Activated T-helper 2 cell treated with anti-CD3 and anti-CD28 coated beads, Interferon-gamma antibody, Interleukin-2, Interleukin-4, amounts not matched to agents 10 μg/mL and 5 μg/mL and 100 μg/mL, durations not matched to agents 14 hours and 24 hours and 36 hours (primary cell): ENCODE data around the gene DENND4A. TPM values are rescaled to one million over a fixed set of nuclear protein-coding genes. Genes with fewer than 3 reads are reported as not detected.
"Not testable (repeated sequence)": the region's sequence is repeated elsewhere in the genome, so short reads cannot be mapped to it uniquely, and the experiment has no call there.

Experiments
- DNase-seq: peaks from one replicate; pipeline ENCODE4 v3.0.0; 2021; ENCODE audit warnings: low spot score
- H3K27ac Mint-ChIP-seq: one replicate; pipeline ENCODE4 v1.8.0; 2021; ENCODE audit warnings: mixed read lengths
- H3K27me3 Mint-ChIP-seq: one replicate; pipeline ENCODE4 v1.8.0; 2021; ENCODE audit warnings: low read depth, mixed read lengths
- H3K36me3 Mint-ChIP-seq: one replicate; pipeline ENCODE4 v1.8.0; 2021; ENCODE audit warnings: low read depth, mixed read lengths
- H3K4me1 Mint-ChIP-seq: one replicate; pipeline ENCODE4 v1.8.0; 2021; ENCODE audit warnings: low read depth, mixed read lengths
- H3K4me3 Mint-ChIP-seq: one replicate; pipeline ENCODE4 v1.8.0; 2021; ENCODE audit warnings: low read depth, mild to moderate bottlenecking, moderate library complexity, mixed read lengths
- H3K9me3 Mint-ChIP-seq: one replicate; pipeline ENCODE4 v1.8.0; 2021; ENCODE audit warnings: mixed read lengths
- intact Hi-C: fragments of 100-400 bp; cut with micrococcal nuclease; formaldehyde crosslinking; loops from one replicate; pipeline ENCODE4 v1.15.1; 2023
- total RNA-seq: library from RNA; stranded (reverse); gene quantifications from 2 replicates; pipeline ENCODE4 v1.2.3, GENCODE V29; 2022

DENND4A gene
- total RNA-seq, 1 donor from 2014 or later, result 62.3 TPM

DNA sequence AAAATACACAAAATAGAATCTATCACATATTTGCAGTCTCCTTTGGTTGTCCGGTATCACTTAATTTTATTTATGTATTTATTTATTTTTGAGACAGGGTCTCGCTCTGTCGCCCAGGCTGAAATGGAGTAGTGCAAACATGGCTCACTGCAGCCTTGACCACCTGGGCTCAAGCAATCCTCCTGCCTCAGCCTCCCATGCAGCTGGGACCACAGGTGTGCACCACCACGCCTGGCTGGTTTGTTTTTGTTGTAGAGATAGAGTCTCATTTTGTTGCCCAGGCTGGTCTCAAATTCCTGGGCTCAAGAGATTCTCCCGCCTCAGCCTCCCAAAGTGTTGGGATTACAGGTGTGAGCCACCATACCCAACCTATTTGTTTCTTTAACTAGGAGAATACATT lies 33.9 kb downstream of the DENND4A start:
- Mint-ChIP-seq H3K4me1 (peaks cover 18% of the 10 kb centered on the region), H3K27me3 (no peaks in the 10 kb centered on the region), H3K4me3 (no peak overlapping the region), H3K27ac (no peak overlapping the region), H3K9me3 (no peaks in the 10 kb centered on the region), H3K36me3 (peaks cover 40% of the 10 kb centered on the region)
- intact Hi-C loops, result no loop called here
- DNase-seq, result no peak

DNA sequence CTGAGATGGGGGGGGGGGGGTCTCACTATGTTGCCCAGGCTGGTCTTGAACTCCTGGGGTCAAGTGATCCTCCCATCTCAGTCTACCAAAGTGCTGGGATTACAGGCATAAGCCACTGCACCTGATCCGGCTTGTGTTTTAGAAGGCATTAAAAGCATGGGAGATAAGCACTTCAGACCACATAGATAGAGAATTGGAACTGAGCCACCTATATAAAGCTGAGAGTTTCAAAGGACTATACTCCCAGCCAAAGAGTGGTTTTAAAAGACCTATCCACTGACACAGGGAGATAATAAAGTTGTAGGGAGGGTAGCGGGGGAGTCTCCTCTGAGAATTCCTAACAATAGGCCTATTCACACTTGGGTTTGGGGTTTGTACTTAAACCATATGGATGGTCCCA lies 34.8 kb downstream of the DENND4A start:
- DNase-seq, result no peak
- peaks cover 13% of the 10 kb centered on the region for H3K4me1 Mint-ChIP-seq
- H3K4me3 Mint-ChIP-seq, result no peak overlapping the region
- no peaks in the 10 kb centered on the region for H3K27me3 Mint-ChIP-seq
- intact Hi-C loops, result no loop called here
- peaks cover 41% of the 10 kb centered on the region for H3K36me3 Mint-ChIP-seq
- no peaks in the 10 kb centered on the region for H3K9me3 Mint-ChIP-seq
- H3K27ac Mint-ChIP-seq, result no peak overlapping the region

DNA sequence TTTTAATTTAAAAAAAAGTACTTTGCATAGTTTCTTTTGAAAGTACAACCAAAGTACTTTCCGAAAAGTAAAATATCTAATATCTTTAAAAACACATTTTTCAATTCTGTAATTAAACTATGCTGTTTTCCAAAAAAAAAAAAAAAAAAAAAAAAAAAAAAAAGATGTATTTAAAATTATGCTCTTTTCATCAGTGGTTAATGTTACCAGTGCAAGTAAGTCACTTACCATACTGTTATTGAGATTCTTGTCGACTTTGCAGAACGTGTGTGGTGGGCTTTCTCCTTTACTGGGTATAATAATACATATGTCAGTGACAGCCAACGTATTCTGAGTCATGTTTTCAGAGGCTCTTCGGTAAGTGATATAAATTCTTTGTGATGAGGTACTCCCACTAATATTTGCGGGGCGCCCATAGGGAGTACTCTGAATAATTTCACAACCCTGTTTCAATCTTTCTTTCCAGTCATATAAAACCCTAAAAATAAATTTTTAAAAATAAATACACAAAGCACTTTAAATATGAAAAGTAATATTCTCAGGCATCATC lies 39.9 kb downstream of the DENND4A start:
- Mint-ChIP-seq H3K9me3 (no peaks in the 10 kb centered on the region), H3K4me3 (no peak overlapping the region), H3K4me1 (peaks cover 14% of the 10 kb centered on the region), H3K27ac (no peak overlapping the region), H3K36me3 (peaks cover 48% of the 10 kb centered on the region), H3K27me3 (no peaks in the 10 kb centered on the region)
- intact Hi-C loops, result no loop called here
- no peak for DNase-seq

DNA sequence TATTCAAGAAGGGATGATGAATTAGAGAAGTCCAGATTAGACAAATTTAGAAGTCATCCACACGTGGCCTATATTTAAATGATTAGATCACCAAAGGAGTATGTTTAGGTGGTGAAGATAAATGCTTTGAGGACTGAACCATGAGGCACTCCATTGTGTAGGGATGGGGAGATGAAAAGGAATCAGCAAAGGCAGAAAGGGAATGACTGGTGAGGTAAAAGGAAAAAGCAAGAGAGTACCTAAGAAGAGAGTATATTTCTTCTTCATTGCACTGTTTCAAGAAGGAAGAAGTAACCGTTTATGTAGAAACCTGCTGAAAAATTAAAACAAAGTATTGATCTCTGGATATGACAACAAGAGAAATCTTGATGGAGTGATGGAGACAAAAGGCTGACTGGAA lies 40.7 kb downstream of the DENND4A start:
- no peaks in the 10 kb centered on the region for H3K9me3 Mint-ChIP-seq
- peaks cover 14% of the 10 kb centered on the region for H3K4me1 Mint-ChIP-seq
- peak overlapping the region; percentile 18 for H3K27ac Mint-ChIP-seq
- H3K36me3 Mint-ChIP-seq, result peaks cover 45% of the 10 kb centered on the region
- intact Hi-C loops, result no loop called here
- no peak for DNase-seq
- H3K27me3 Mint-ChIP-seq, result no peaks in the 10 kb centered on the region
- no peak overlapping the region for H3K4me3 Mint-ChIP-seq

DNA sequence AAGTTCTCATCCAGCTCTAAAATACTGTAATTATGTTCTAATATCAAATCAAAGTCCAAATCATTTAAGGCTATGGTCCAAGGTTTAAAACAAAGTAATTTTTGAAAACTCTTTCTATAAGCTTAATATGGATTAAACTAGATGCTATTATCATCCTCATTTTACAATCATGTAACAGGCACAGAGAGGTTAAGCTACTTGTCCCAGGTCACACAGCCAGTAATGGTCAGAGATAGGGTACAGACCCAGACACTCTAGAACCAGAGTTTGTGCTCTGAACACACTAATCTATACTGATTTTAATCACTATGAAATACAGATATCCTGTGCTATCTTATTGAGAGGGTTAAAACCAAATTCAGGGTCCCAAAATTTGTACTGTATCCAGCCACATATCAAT lies 44.8 kb downstream of the DENND4A start:
- DNase-seq, result no peak
- Mint-ChIP-seq H3K4me1 (peaks cover 15% of the 10 kb centered on the region), H3K4me3 (no peak overlapping the region), H3K27me3 (no peaks in the 10 kb centered on the region), H3K36me3 (peaks cover 43% of the 10 kb centered on the region), H3K9me3 (no peaks in the 10 kb centered on the region), H3K27ac (no peak overlapping the region)
- intact Hi-C loops, result no loop called here

DNA sequence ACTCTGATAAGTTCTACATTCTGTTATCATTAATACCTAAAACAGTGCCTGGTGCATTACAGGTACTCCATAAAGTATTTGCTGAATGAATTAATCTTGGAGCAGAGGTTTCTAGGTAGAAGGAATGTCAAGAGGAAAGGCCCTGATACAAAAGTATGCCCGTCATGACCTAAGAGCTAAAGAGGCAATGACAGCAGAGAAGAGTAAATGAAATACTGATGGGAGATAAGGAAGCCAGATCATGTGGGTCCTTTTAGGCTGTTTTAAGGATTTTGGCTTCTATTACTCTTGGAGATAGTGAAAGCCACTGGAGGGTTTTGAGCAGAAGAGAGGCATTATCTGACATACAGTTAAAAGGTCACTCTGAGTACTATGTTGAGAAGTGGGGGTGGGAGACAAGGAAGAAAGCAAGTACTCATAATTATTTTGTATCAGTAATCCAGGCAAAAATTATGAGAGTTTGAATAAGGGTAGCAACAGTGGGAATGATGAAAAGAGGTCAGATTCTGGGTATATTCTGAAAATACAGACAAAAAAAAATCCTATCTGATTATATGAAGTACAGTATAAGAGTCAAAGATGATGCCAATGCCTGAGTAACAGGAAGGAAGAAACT lies 48.3 kb downstream of the DENND4A start:
- Mint-ChIP-seq H3K27ac (no peak overlapping the region), H3K36me3 (peaks cover 49% of the 10 kb centered on the region), H3K27me3 (no peaks in the 10 kb centered on the region), H3K9me3 (no peaks in the 10 kb centered on the region), H3K4me1 (peaks cover 10% of the 10 kb centered on the region), H3K4me3 (no peak overlapping the region)
- intact Hi-C loops, result no loop called here
- DNase-seq, result no peak

DNA sequence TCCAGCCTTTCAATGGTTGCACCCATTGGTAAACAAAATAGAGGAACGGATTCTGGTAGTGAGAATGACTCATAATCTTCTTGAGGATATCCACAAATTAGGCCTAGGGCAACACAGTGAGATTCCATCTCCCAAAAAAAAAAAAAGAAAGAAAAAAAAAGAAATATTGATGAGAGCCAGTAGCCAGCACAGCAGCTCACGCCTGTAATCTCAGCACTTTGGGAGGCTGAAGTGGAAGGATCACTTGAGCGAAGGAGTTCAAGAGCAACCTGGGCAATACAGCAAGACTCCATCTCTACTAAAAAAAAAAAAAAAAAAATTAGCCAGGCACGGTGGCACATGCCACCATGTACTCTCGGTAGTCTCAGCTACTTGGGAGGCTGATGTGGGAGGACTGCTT lies 51.9 kb downstream of the DENND4A start:
- intact Hi-C loops, result no loop called here
- H3K9me3 Mint-ChIP-seq, result no peaks in the 10 kb centered on the region
- peaks cover 10% of the 10 kb centered on the region for H3K4me1 Mint-ChIP-seq
- no peaks in the 10 kb centered on the region for H3K27me3 Mint-ChIP-seq
- DNase-seq, result no peak
- no peak overlapping the region for H3K27ac Mint-ChIP-seq
- H3K4me3 Mint-ChIP-seq, result no peak overlapping the region
- peaks cover 62% of the 10 kb centered on the region for H3K36me3 Mint-ChIP-seq

DNA sequence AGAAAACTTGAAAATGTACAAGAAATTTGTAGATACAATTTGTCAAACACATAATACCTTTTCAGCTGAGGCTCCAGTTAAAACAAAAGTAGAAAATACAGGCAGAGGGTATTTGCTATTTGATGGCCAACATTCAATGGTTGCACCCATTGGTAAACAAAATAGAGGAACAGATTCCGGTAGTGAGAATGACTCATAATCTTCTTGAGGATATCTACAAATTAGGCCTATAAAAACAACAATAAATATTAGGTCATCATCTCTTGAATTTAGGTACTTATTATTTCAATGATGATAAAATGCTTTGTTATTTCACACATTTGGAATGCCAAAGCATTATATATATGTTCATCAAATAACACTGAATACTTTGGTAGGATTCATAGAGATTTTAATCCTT lies 53.4 kb downstream of the DENND4A start:
- Mint-ChIP-seq H3K4me3 (no peak overlapping the region), H3K27ac (no peak overlapping the region), H3K36me3 (peaks cover 68% of the 10 kb centered on the region), H3K4me1 (peaks cover 5% of the 10 kb centered on the region), H3K27me3 (no peaks in the 10 kb centered on the region), H3K9me3 (no peaks in the 10 kb centered on the region)
- DNase-seq, result no peak
- intact Hi-C loops, result no loop called here

DNA sequence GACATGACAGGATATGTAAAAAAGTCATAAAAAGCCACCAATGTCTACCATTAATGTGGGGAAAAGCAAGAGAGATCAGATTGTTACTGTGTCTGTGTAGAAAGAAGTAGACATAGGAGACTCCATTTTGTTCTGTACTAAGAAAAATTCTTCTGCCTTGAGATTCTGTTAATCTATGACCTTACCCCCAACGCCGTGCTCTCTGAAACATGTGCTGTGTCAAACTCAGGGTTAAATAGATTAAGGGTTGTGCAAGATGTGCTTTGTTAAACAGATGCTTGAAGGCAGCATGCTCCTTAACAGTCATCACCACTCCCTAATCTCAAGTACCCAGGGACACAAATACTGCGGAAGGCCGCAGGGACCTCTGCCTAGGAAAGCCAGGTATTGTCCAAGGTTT lies 58.5 kb downstream of the DENND4A start:
- DNase-seq, H3K27ac Mint-ChIP-seq, intact Hi-C loops, H3K4me3 Mint-ChIP-seq, H3K9me3 Mint-ChIP-seq, H3K4me1 Mint-ChIP-seq, H3K27me3 Mint-ChIP-seq: not testable (repeated sequence)
- H3K36me3 Mint-ChIP-seq, result peaks cover 58% of the 10 kb centered on the region

DNA sequence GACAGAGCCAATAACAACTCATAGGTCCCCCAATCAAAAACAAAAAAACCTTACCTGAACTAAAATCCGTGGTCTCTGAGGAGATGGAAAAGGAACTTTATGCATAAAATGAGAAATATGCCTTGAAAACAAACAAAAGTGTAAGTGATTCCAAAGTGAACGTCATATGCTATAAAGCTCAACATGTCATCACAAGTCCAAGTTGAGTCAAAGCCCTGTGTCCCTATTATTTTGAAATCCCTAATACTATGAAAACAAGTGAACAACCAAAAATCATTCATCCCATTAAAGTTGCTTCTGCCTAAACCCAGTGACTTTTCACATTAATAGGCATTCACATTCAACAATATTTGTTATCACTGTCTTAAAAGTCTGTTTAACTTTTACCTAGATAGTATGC lies 59.4 kb downstream of the DENND4A start:
- intact Hi-C loops, result no loop called here
- Mint-ChIP-seq H3K27me3 (no peaks in the 10 kb centered on the region), H3K4me1 (peaks cover 2% of the 10 kb centered on the region), H3K4me3 (no peak overlapping the region), H3K27ac (no peak overlapping the region), H3K9me3 (no peaks in the 10 kb centered on the region), H3K36me3 (peaks cover 56% of the 10 kb centered on the region)
- no peak for DNase-seq

DNA sequence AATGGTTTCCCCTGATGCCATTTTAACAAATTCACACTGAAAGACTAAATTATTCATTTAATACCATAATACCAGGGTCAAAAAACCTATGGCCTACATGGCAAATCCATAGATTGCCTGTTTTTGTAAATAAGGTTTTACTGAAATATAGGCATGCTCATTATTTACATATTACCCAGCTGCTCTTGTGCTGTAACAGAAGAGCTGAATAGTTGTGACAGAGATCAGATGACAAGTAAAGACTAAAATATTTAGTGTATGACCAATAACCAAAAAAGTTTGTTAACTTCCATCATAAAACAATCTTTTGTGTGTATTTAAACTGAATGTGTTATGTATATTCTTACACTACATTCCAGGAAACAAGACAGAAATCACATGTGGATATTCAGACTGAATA lies 60.2 kb downstream of the DENND4A start:
- Mint-ChIP-seq H3K4me3 (no peak overlapping the region), H3K9me3 (no peaks in the 10 kb centered on the region), H3K27me3 (no peaks in the 10 kb centered on the region), H3K4me1 (peaks cover 2% of the 10 kb centered on the region), H3K36me3 (peaks cover 51% of the 10 kb centered on the region), H3K27ac (no peak overlapping the region)
- intact Hi-C loops, result no loop called here
- no peak for DNase-seq

DNA sequence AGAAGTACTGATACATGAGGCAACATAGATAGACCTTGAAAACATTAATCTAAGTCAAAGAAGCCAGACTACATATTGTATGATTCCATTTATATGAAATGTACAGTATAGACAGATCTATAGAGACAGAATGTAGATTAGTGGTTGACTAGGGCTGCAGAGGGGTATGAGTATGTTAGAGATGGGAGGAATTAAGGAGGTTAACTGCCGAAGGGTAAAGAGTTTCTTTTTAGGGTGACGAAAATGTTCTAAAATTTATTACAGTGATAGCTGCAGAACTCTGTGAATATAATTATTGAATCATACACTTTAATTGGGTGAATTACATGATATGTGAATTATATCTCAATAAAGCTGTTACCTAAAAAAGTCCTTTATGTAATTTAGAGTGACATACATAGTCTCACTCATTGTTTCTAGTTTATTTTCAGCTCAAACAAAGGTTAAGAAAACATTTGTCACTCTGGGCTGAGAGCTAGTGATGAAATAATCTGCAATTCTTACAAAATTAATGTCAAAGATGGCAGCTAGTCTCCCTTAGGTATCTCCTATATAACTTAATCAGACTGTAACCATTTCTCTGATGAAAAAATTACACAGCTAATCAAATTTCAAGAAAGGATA lies 61.4 kb downstream of the DENND4A start:
- Mint-ChIP-seq H3K4me3 (no peak overlapping the region), H3K27ac (no peak overlapping the region), H3K9me3 (no peaks in the 10 kb centered on the region), H3K4me1 (peaks cover 2% of the 10 kb centered on the region), H3K27me3 (no peaks in the 10 kb centered on the region), H3K36me3 (peaks cover 50% of the 10 kb centered on the region)
- intact Hi-C loops, result no loop called here
- DNase-seq, result no peak

DNA sequence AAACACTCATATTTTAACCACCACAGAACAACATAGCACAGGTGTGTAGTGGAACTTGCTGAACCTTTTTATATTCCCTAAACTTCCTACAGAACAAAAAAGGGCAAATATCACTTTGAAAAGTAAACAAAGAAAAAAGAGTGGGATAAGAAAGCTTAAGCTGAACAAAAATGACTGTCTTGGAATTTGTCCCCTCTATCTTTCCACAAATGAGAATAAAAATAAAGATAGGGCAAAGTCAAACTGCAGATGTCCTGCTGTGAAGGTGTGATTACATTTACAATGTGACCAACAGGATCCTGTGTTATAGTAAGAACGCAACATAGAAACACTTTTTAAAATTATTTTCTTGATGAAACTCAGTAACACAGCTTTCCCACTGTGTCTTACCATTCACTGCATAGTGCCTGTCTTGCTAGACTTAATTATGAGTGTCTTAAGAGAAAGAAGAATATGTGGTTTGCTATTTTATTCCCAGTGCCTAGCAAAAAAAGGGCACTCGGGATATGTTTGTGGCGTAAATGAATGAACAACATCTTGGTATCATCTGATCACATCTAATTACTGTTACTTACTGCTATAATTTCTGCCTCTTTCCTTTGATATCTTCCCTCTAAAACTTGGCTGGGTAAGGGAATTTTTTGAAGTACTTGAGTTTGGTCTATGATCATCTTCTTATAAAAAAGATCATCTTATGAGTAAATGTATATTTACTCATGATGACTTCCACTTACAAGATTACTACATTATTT lies 67.5 kb downstream of the DENND4A start:
- intact Hi-C loops, result no loop called here
- DNase-seq, result no peak
- H3K27ac Mint-ChIP-seq, result no peak overlapping the region
- no peaks in the 10 kb centered on the region for H3K27me3 Mint-ChIP-seq
- H3K36me3 Mint-ChIP-seq, result peaks cover 46% of the 10 kb centered on the region
- H3K9me3 Mint-ChIP-seq, result no peaks in the 10 kb centered on the region
- no peak overlapping the region for H3K4me3 Mint-ChIP-seq
- no peaks in the 10 kb centered on the region for H3K4me1 Mint-ChIP-seq
